ENCODE measurements around the gene FRMPD2.
"Not testable (repeated sequence)": the region's sequence is repeated elsewhere in the genome, so short reads cannot be mapped to it uniquely, and the experiment has no call there.

FRMPD2 gene

GRCh38 chr10:48194830-48195229 lies 79.7 kb downstream of the FRMPD2 start:
- DNase-seq: no peak

GRCh38 chr10:48193556-48193955 lies 80.9 kb downstream of the FRMPD2 start:
- DNase-seq: no peak

- DNase-seq: no peak
These were observed 81.5 kb downstream of the FRMPD2 start for GRCh38 chr10:48192881-48193450.

GRCh38 chr10:48187713-48188485 lies 86.6 kb downstream of the FRMPD2 start:
- no peak for DNase-seq

GRCh38 chr10:48187126-48187525 lies 87.4 kb downstream of the FRMPD2 start:
- DNase-seq: no peak

GRCh38 chr10:48186264-48186804 lies 88.2 kb downstream of the FRMPD2 start:
- not testable (repeated sequence) for DNase-seq

- DNase-seq: no peak
These were observed 90.3 kb downstream of the FRMPD2 start for GRCh38 chr10:48184224-48184623.

GRCh38 chr10:48172715-48173114 lies 101.8 kb downstream of the FRMPD2 start:
- not testable (repeated sequence) for DNase-seq

- DNase-seq: not testable (repeated sequence)
These were observed 113.8 kb downstream of the FRMPD2 start for GRCh38 chr10:48160670-48161069.

GRCh38 chr10:48160163-48160562 lies 114.3 kb downstream of the FRMPD2 start:
- not testable (repeated sequence) for DNase-seq

GRCh38 chr10:48154211-48155140 lies 120.0 kb downstream of the FRMPD2 start:
- DNase-seq: not testable (repeated sequence)

GRCh38 chr10:48147643-48148042 lies 126.9 kb downstream of the FRMPD2 start:
- DNase-seq: not testable (repeated sequence)

GRCh38 chr10:48143721-48144642 lies 130.5 kb downstream of the FRMPD2 start:
- not testable (repeated sequence) for DNase-seq

GRCh38 chr10:48140949-48141348 lies 133.5 kb downstream of the FRMPD2 start:
- DNase-seq: not testable (repeated sequence)

GRCh38 chr10:48139953-48140850 lies 134.3 kb downstream of the FRMPD2 start:
- DNase-seq: not testable (repeated sequence)

GRCh38 chr10:48128954-48129353 lies 145.5 kb downstream of the FRMPD2 start:
- not testable (repeated sequence) for DNase-seq

- not testable (repeated sequence) for DNase-seq
These were observed 148.2 kb downstream of the FRMPD2 start for GRCh38 chr10:48126251-48126650.

GRCh38 chr10:48125631-48126030 lies 148.9 kb downstream of the FRMPD2 start:
- DNase-seq: not testable (repeated sequence)

- not testable (repeated sequence) for DNase-seq
These were observed 151.9 kb downstream of the FRMPD2 start for GRCh38 chr10:48122618-48123017.

- DNase-seq: not testable (repeated sequence)
These were observed 164.2 kb downstream of the FRMPD2 start for GRCh38 chr10:48110277-48110676.
